Right lobe of liver (tissue), 4 donors: ENCODE results near the gene CTSH.

Experiments
- POLR2A ChIP-seq: fragments of 450-650 bp; IDR thresholded peaks from one replicate; pipeline ENCODE4 v1.6.1; 2017; ENCODE audit warnings: antibody characterized with exemption, mild to moderate bottlenecking
- TF ChIP-seq, protein P1 (sequence below), 4 donors: fragments of 200-600 bp in 3 of 4; fragments of 450-650 bp in 1 of 4; IDR thresholded peaks; one replicate each; pipeline versions ENCODE4 v1.5.1 to v1.8.0; 2016 to 2022; ENCODE audit warnings: antibody characterized with exemption in 4 of 4, mild to moderate bottlenecking in 2 of 4
- donor health status: DM: no; HTN: no; CAD: no.
- donor health status: DM: no; HTN: no; CAD: no.
- donor health status: DM: no; HTN: yes; CAD: no.

GRCh38 chr15:78946493-78946892 is 1.6 kb upstream of the CTSH start:
- TF ChIP-seq, protein P1, sequence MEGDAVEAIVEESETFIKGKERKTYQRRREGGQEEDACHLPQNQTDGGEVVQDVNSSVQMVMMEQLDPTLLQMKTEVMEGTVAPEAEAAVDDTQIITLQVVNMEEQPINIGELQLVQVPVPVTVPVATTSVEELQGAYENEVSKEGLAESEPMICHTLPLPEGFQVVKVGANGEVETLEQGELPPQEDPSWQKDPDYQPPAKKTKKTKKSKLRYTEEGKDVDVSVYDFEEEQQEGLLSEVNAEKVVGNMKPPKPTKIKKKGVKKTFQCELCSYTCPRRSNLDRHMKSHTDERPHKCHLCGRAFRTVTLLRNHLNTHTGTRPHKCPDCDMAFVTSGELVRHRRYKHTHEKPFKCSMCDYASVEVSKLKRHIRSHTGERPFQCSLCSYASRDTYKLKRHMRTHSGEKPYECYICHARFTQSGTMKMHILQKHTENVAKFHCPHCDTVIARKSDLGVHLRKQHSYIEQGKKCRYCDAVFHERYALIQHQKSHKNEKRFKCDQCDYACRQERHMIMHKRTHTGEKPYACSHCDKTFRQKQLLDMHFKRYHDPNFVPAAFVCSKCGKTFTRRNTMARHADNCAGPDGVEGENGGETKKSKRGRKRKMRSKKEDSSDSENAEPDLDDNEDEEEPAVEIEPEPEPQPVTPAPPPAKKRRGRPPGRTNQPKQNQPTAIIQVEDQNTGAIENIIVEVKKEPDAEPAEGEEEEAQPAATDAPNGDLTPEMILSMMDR (IDR thresholded peaks at IDR 0.05), result no peak
- no peak for TF ChIP-seq POLR2A
